Fibroblast of skin of left quadriceps (primary cell): ENCODE measurements around the gene NOSIP.
A peak's percentile ranks its signal among the peaks of the same experiment; 100 is the strongest.

Experiments used
- DNase-seq, 2 experiments: peaks; one replicate each; pipeline ENCODE4 v3.0.0-alpha.2; 2013; ENCODE audit warnings: low read depth in 2 of 2

Gene NOSIP

DNA sequence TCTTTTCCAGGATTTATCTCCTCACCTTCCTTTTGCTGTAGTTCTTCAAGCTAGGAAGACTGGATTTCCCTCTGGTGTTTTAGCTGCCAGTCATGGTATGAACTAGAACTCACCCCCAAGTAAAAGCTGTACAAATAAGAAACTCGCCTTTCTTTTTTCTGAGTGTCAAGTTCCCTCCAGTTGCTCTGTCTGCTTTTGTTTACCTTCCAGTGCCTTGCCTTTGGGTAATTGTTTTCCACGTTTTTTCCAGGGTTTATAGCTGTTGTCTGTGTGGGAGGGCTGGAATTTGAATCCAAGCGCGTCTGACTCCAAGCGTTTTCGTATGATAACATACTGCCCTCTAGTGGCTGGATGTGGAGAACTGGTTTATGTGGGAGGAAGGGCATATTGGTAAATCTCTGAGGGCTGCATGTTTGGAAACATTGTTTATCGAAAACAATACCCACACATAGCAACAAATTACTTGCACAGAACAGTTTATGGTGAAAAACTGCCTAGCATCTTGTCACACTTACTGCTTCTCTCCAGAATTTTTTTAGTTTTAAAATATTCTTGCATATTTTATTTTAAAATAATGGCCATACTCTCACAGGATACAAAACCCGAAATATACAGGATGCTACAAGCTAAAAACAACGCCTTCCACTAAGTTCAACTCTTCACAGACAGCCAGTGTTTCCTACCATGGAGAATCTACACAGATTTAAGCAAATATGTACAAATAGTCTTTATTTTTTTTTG, 33.4 kb downstream of the NOSIP start:
- peak; percentile 75 to 81 for DNase-seq

DNA sequence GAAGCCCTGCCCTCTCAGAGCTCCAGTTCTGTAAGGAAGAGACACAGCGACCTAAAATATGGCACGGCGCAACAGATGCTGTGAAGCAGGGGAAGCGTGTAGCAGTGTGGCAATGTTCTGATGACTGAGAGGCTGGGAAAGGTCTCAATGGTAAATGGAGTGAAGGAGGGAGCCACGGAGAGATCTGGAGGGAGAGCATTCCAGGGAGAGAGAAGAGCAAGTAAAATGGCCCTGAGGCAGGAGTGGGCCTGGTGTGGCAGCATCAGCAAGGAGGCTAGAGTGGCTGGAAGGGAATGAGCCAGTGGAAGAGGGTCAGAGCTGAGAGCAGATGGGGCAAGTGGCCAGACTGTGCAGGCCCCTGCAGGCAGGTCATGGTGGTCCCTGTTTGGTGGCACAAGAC, 36.2 kb downstream of the NOSIP start:
- DNase-seq: no peak

DNA sequence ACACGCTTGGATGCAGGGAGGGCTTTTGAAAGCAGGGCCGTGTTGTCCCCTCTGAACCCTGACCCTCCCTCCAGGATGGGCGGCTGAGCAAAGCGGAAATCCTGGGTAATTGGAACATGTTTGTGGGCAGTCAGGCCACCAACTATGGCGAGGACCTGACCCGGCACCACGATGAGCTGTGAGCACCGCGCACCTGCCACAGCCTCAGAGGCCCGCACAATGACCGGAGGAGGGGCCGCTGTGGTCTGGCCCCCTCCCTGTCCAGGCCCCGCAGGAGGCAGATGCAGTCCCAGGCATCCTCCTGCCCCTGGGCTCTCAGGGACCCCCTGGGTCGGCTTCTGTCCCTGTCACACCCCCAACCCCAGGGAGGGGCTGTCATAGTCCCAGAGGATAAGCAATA, 37.3 kb downstream of the NOSIP start:
- no peak for DNase-seq

DNA sequence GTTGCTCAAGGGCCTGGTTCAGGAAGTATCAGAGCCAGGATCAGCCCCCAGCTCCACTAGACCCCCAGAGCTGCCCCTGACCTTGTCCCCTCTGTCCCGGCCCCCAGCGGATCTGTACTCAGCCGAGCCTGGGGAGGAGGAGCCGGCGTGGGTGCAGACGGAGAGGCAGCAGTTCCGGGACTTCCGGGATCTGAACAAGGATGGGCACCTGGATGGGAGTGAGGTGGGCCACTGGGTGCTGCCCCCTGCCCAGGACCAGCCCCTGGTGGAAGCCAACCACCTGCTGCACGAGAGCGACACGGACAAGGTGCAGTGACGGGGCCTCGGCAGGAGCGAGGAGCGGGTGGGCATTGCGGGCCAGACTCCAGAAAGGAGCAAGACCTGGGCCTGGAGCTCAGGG, 37.9 kb downstream of the NOSIP start:
- no peak for DNase-seq

DNA sequence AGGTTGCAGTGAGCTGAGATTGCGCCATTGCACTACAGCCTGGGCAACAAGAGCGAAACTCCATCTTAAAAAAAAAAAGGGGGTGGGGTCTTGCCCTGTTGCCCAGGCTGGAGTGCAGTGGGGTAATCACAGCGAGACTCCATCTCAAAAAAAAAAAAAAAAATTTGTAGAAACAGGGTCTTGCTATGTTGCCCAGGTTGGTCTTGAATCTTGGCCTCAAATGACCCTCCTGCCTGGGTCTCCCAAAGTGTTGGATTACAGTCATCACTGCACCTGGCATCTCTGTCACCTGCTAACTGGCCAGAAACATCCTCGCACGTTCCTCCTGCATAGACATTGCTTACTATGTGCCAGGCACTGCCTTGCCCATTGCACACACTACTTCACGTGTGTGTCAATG, 38.4 kb downstream of the NOSIP start:
- DNase-seq: no peak

DNA sequence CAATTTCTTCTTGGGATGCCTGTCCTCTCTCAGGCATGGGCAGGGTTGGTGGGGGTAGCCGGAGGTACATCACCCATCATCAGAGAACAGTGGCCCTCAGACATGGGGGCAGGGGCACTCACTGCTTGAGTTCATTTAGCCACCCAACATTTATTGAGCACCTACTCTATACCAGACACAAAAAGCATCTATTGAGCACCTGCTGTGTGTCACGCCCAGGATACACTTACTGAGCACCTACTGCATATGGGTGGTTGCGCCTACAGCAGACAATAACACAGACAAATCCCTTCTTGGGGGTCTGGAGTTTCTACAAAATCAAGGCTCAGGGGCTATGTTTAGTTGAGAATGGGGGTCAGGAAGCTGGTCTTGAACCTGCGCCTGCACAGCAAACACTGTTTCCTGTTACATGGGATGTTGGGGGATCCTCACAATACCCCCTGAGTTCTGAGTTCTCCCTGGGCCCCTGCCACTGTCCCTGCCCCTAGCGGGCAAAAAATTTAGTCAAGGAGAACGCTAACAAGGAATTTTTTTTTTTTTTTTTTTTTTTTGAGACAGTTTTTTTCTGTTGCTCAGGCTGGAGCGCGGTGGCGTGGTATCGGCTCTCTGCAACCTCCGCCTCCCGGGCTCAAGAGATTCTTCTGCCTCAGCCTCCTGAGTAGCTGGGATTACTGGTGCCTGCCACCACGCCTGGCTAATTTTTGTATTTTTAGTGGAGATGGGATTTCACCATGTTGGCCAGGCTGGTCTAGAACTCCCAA, 41.0 kb downstream of the NOSIP start:
- no peak for DNase-seq

DNA sequence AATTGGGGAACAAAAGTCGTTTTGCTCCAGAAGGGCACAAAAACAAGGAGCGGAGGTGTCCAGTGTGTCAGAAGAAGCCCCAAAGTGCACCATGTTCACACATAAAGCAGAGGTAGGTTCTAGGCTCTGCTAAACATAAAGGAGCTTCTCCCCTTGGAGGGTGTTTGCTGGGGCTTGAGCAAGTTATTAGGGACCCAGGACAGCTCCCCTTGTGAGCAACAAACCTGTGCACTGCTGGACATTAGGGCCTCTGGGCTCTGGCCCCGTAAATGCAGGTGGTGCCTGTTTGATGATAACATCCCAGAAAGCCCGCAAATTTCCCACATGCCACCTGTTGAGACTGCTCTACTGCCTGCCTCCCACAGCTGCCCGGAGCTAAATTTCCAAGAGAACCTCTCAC, 41.7 kb downstream of the NOSIP start:
- DNase-seq: no peak

DNA sequence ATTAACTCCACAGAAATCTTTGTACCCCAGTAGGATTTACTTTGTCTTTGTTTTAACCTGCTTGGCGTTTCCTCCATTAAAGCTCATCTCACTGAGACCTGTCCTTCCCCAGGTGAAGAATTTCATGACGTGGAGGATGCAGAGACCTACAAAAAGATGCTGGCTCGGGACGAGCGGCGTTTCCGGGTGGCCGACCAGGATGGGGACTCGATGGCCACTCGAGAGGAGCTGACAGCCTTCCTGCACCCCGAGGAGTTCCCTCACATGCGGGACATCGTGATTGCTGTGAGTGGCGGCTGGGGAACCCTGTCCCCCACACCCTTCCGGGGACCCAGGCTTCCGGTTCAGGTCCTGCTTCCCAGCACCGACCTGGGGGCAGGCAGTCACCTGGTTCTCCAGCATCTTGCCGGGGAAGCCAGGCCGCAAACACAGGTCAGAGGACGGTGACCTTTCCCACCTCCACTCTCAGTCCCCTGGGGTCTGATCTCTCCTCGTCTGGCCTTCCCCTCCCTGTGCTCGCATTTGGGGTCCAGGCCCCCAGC, 43.4 kb downstream of the NOSIP start:
- no peak for DNase-seq

DNA sequence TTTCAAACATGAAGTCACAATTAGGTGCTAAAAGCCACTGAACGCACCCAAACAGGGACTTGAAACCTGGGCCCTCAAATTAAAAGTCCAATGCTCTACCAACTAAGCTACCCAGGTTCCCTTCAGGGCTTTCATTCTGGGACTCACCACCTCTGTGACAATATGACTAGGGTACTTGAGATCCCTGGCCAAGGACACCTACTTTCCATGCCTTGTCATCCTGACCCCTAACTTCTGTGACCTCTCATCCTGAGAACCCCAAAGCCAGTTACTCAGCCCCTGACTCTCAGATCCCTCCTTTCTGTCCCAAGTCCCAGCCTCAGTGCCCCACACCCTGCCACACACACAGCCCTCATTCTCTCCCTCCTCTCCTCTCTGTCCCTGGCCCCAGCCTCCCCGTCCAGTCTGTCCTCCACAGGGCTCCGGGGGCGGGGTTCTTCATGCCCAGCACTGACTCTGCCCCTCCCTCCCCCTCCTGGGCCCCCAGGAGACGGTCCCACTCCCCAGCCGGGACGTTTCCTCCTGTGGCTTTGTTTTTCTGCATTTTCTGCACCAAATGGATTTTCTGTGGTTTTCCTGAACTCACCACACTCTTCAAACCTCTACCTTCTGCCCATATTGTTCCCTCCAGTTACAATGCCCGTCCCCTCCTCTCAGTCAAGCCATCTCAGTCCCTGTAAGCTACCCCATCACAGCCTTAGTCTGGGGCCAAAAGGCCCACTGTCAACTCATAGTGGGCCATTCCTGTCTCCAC, 45.5 kb downstream of the NOSIP start:
- DNase-seq: no peak

DNA sequence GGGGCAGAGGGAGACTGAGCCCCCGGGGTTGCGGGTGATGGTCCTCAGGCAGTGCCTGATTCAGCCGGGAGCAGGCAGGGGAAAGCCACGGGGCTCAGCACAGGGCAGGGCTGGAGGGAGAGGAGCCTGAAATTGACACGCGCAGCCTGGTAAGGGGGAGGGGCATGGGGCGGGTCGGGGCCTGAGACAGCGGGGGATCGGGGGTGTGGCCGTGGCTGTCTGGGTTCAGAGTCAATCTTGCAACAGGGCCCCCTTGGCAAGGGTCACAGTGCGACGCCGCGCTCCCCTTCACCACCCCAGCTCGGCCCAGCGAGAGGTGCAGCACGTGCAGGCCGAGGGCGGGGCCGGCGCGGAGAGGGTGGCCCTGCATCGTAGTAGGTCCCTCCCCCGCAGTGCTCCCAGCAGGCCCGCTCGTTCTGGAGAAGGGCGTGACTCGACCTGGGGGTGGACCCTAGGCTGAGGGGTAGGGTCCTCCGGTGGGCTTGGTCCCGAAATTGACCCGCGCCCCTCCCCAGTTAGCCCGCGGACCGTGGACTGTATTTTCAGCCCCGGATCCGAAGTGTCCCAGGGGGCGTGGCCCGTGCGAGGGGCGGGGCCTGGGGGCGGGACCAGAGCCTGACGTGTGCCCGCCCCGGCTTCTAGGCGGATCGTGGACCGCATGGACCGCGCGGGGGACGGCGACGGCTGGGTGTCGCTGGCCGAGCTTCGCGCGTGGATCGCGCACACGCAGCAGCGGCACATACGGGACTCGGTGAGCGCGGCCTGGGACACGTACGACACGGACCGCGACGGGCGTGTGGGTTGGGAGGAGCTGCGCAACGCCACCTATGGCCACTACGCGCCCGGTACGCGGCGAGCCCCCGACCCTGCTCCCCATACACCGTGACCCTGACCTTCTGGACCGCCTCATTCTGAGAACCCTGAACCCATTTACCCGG, 46.5 kb downstream of the NOSIP start:
- DNase-seq: no peak

DNA sequence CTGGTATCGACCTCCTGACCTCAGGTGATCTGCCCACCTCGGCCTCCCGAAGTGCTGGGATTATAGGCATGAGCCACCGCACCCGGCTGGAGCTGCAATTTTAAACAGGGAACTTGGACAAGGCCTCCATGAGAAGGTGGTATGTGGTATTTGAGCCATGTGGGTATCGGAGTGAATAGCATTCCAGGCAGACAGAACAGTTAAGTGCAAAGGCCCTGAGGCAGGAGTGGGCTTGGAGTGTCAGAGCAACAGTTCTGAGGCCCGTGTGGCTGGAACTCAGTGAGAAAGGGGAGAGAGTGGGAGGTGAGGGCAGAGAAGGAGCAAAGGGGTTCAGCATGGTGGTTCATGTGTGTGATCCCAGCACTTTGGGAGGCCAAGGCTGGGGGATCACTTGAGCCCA, 49.6 kb downstream of the NOSIP start:
- DNase-seq: no peak

DNA sequence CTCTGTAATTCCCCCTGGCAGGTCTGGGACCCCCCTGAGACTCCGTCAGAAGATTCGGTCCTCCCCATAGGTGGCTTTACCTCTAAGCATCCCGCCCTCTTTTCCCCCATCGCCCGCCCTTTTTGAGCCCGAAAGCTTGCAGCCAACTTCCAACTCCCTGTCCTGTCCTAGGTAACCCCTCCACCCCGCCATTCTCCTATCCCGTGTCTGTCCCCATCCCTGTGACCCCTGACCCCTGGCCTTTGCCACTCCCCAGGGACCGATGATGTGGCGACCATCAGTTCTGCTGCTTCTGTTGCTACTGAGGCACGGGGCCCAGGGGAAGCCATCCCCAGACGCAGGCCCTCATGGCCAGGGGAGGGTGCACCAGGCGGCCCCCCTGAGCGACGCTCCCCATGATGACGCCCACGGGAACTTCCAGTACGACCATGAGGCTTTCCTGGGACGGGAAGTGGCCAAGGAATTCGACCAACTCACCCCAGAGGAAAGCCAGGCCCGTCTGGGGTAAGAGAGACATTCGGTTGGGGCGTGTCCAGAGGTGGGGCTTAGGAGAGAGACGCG, 52.1 kb downstream of the NOSIP start:
- no peak for DNase-seq

DNA sequence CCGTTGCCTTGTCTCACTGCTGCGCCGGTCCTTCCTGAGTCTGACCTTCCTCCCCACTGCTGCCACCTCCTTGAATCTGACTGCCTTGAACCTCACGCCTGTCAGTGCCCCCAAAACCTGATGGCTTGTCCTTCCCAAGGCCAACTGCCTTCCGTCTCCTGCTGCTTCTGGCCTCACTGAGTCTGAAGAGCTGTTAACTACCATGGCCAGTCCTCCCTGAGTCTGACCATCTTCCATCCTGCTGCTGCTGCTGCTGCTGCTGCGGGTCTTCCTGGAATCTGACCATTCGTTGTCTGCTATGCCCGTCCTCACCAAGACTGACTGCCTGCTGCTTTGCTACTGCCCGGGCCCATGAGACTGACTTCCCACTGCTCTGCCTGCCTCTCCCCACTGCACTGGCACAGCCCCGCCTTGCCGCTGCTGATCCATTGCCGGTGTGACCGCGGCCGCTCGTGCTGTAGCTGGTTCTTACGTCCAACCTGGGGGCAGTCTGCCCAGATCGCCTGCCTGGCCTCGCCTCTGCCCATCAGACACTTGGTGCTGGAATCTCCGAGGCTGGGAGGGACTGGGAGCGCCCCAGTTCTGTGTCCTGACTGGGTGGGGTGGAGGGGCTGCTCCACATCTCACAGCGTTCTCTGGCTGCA, 55.4 kb downstream of the NOSIP start:
- no peak for DNase-seq

DNA sequence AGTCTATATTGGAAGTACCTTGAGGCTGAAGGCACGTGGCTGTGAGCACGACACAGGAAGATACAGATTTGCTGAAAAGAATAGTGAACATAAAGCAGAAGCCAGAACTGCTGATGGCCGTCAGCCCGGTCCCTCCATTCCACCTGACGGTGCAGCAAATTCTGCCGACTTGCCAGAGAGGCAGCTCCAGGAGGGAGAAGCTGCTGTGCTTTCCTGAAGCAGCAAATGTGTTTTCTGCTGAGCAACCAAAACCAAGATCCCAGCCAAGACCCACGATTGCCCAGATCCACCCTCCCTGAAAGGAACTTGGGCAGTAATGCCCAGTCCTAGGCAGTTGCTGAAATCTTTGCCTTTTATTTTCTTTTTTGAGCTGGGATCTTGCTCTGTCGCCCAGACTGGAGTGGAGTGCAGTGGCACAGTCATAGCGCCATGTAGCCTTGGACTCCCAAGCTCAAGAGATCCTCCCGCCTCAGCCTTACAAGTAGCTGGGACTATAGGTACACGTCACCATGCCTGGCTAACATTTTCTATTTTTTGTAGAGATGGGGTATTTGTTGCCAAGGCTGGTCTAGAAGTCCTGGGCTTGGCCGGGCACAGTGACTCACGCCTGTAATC, 59.5 kb downstream of the NOSIP start:
- DNase-seq: no peak

DNA sequence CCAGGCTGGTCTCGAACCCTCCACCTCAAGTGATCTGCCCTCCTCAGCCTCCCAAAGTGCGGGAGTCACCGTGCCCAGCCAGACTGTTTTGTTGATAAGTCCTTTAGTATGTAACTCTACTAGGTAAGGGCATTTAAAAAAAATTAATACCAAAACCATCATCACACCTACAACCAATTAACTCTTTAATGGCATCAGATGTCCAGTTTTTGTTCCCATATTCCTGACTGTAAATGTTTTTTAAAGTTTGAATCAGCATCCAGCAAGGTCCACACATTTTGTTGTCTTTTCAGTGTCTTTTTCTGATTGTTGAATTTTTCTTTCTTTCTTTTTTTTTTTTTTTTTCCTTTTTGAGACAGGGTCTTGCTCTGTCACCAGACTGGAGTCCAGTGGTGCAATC, 62.3 kb downstream of the NOSIP start:
- DNase-seq: no peak

DNA sequence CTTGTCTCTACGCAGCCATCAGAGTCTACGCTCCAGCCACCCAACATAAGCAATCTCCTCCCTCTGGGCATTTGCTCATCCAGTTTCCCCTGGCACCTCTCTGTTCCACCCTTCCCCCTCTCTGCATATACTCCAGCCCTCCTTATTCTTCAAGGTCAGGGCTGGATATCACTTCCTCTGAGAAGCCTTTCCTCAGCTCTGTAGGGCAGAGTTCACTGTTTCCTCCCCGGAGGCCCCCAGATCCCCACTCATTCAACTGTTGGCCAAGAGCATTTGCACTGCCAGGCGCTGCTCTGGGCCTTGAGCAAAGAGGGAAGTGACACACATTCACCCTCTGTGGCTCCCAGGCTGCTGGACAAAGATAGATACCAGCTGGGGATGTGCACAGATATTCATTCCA, 64.6 kb downstream of the NOSIP start:
- no peak for DNase-seq

DNA sequence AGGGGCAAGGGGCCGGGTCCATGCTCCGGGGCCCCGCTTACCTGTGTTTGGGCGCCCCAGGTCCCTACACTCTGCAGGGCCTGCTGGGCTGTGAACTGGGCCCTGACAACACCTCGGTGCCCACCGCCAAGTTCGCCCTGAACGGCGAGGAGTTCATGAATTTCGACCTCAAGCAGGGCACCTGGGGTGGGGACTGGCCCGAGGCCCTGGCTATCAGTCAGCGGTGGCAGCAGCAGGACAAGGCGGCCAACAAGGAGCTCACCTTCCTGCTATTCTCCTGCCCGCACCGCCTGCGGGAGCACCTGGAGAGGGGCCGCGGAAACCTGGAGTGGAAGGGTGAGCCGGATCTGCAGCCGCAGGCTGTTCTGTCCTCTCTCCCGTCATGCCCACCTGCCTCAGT, 66.2 kb downstream of the NOSIP start:
- no peak for DNase-seq

DNA sequence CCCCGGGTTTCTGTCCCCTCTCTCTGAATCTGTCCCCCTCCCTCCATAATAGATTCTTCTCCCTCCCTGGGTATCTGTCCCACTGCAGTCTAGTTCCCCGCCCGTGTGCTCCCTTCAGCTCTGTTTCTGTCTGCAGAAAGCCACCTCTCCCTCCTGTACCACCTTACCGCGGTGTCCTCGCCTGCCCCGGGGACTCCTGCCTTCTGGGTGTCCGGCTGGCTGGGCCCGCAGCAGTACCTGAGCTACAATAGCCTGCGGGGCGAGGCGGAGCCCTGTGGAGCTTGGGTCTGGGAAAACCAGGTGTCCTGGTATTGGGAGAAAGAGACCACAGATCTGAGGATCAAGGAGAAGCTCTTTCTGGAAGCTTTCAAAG, 66.6 kb downstream of the NOSIP start:
- no peak for DNase-seq

DNA sequence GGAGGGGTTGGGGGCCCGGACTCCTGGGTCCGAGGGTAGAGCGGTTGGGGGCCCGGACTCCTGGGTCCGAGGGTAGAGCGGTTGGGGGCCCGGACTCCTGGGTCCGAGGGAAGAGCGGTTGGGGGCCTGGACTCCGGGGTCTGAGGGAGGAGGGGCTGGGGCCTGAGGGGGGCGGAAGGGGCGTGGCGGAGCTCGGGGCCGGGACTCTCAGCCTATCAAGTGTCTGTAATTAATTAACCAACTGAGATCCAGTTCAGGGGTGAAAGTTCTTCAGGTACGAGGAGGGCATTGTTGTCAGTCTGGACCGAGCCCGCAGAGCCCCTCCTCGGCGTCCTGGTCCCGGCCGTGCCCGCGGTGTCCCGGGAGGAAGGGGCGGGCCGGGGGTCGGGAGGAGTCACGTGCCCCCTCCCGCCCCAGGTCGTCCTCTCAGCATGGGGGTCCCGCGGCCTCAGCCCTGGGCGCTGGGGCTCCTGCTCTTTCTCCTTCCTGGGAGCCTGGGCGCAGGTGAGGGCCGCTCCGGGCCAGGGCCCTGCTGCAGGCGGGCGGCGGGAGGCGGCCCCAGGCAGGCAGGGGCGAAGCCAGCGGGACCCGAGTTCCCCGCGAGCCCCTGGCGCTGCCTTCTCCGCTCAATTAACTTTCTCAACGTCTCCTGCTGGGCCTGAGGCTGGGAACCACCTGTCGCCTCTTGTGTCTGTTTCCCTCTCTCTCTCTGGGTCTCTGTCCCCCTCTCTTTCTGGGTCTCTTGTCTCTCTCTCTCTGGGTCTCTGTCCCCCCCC, 67.2 kb downstream of the NOSIP start:
- no peak for DNase-seq
